HS-5 (cell line): ENCODE results near the gene OPA3.

ENCODE experiments used
- DNase-seq: peaks from one replicate; pipeline ENCODE4 v3.0.0-alpha.2; 2012; ENCODE audit warnings: low read depth

Gene OPA3

GRCh38 chr19:45503909-45504308 is 80.7 kb downstream of the OPA3 start:
- no peak for DNase-seq

GRCh38 chr19:45502111-45502510 is 82.5 kb downstream of the OPA3 start:
- DNase-seq = no peak

GRCh38 chr19:45501730-45502014 is 82.9 kb downstream of the OPA3 start:
- no peak for DNase-seq

- DNase-seq = no peak
These were observed 83.5 kb downstream of the OPA3 start for GRCh38 chr19:45500918-45501729.

GRCh38 chr19:45499196-45500180 is 85.1 kb downstream of the OPA3 start:
- peak; percentile 63 for DNase-seq

GRCh38 chr19:45498411-45499195 is 86.0 kb downstream of the OPA3 start, which contains the start of gene PPM1N:
Gene PPM1N, plus strand, starts transcription at chr19:45498443. Its CDS starts 30 bp downstream, at chr19:45498473.
- DNase-seq = no peak

GRCh38 chr19:45497791-45498190 is 86.8 kb downstream of the OPA3 start:
- no peak for DNase-seq

GRCh38 chr19:45496349-45496953 is 88.2 kb downstream of the OPA3 start:
- no peak for DNase-seq

- no peak for DNase-seq
These were observed 89.4 kb downstream of the OPA3 start for GRCh38 chr19:45495178-45495577.

GRCh38 chr19:45494261-45494916 is 90.2 kb downstream of the OPA3 start:
- no peak for DNase-seq

GRCh38 chr19:45492627-45493470 is 91.8 kb downstream of the OPA3 start:
- no peak for DNase-seq

- DNase-seq = no peak
These were observed 92.4 kb downstream of the OPA3 start for GRCh38 chr19:45492137-45492626.

GRCh38 chr19:45489216-45489855 is 95.3 kb downstream of the OPA3 start:
- DNase-seq = no peak

GRCh38 chr19:45488708-45489107 is 95.9 kb downstream of the OPA3 start:
- no peak for DNase-seq

GRCh38 chr19:45485305-45486077 is 99.1 kb downstream of the OPA3 start:
- peak; percentile 80 for DNase-seq

GRCh38 chr19:45484273-45484945 is 100.2 kb downstream of the OPA3 start:
- no peak for DNase-seq

- no peak for DNase-seq
These were observed 101.6 kb downstream of the OPA3 start for GRCh38 chr19:45483033-45483432.
